Caco-2 (cell line): Measurements from ENCODE around the gene GLI3. TPM values are rescaled to one million over a fixed set of nuclear protein-coding genes. Genes with fewer than 3 reads are reported as not detected.

Experiments
- BruUV-seq: library from RNA; stranded (reverse); fragments of 400-500 nt; replicated peaks from 2 replicates; lab custom pipeline; 2021; lab: Mats Ljungman, UMichigan
- CTCF ChIA-PET: fragments of 300-600 bp; sonication (Branson Sonifier 250); formaldehyde crosslinking; loops from one replicate; lab custom pipeline; 2022; ENCODE audit warnings: antibody characterized with exemption; lab: Charles Lee
- POLR2A ChIA-PET: fragments of 300-600 bp; sonication (Branson Sonifier 250); formaldehyde crosslinking; loops from one replicate; lab custom pipeline; 2022; ENCODE audit warnings: antibody characterized with exemption; lab: Charles Lee
- DNase-seq, 2 experiments: peaks; one replicate each; pipeline versions ENCODE4 v3.0.0 to v3.0.0-alpha.2; 2020 to 2022
- H3K27me3 ChIP-seq: replicated peaks from 2 replicates; pipeline ENCODE4 v1.6.0; 2011; ENCODE audit warnings: low read length; ENCODE audit not compliant: control insufficient read depth, insufficient read depth
- H3K36me3 ChIP-seq: 2 replicates; pipeline ENCODE4 v1.5.1; 2011; ENCODE audit warnings: low read length; ENCODE audit not compliant: control insufficient read depth, insufficient read depth
- H3K4me1 ChIP-seq: fragments of 250-450 bp; sonication (Bioruptor Pico); 2 replicates; pipeline ENCODE4 v1.5.1; 2020; ENCODE audit warnings: mild to moderate bottlenecking
- H3K4me3 ChIP-seq: 2 replicates; pipeline ENCODE4 v1.5.1; 2011; ENCODE audit warnings: low read depth, mild to moderate bottlenecking, control low read depth, low read length
- H3K9me3 ChIP-seq: fragments of 250-450 bp; sonication (Bioruptor Pico); 2 replicates; pipeline ENCODE4 v1.5.1; 2020; ENCODE audit warnings: mild to moderate bottlenecking, moderate library complexity
- H3K27ac Mint-ChIP-seq: one replicate; pipeline ENCODE4 v1.8.0; 2022; ENCODE audit warnings: mixed read lengths; ENCODE audit not compliant: unreplicated experiment
- H3K27me3 Mint-ChIP-seq: one replicate; pipeline ENCODE4 v1.8.0; 2022; ENCODE audit warnings: mixed read lengths; ENCODE audit not compliant: insufficient read depth, unreplicated experiment
- H3K36me3 Mint-ChIP-seq: one replicate; pipeline ENCODE4 v1.8.0; 2022; ENCODE audit warnings: mild to moderate bottlenecking, mixed read lengths; ENCODE audit not compliant: insufficient read depth, unreplicated experiment
- H3K4me1 Mint-ChIP-seq: one replicate; pipeline ENCODE4 v1.8.0; 2022; ENCODE audit warnings: low read depth, mixed read lengths; ENCODE audit not compliant: unreplicated experiment
- H3K4me3 Mint-ChIP-seq: one replicate; pipeline ENCODE4 v1.8.0; 2022; ENCODE audit warnings: mild to moderate bottlenecking, moderate library complexity, mixed read lengths; ENCODE audit not compliant: unreplicated experiment
- H3K9me3 Mint-ChIP-seq: one replicate; pipeline ENCODE4 v1.8.0; 2022; ENCODE audit warnings: mixed read lengths; ENCODE audit not compliant: unreplicated experiment
- intact Hi-C: fragments of 100-400 bp; cut with micrococcal nuclease; formaldehyde crosslinking; loops from one replicate; pipeline ENCODE4 v1.10.0; 2022; ENCODE audit not compliant: unreplicated experiment
- total RNA-seq: library from RNA; stranded (reverse); gene quantifications from 2 replicates; pipeline ENCODE4 v1.2.3, GENCODE V29; 2022
- TF ChIP-seq, protein P1 (sequence below), 2 experiments: fragments of 200-600 bp in 1 of 2; IDR thresholded peaks; 1 replicate in 1 of 2; 2 replicates in 1 of 2; pipeline versions ENCODE4 v1.5.1 to v1.8.0; 2011 to 2022; ENCODE audit warnings: antibody characterized with exemption in 1 of 2, control low read depth in 1 of 2, inconsistent platforms in 1 of 2, low read depth in 1 of 2, low read length in 1 of 2, mild to moderate bottlenecking in 1 of 2, moderate library complexity in 1 of 2; ENCODE audit not compliant: insufficient read depth in 1 of 2, severe bottlenecking in 1 of 2, unreplicated experiment in 1 of 2

The GLI3 gene
- total RNA-seq, 1 experiment from 2014 or later = 1.00 TPM

DNA sequence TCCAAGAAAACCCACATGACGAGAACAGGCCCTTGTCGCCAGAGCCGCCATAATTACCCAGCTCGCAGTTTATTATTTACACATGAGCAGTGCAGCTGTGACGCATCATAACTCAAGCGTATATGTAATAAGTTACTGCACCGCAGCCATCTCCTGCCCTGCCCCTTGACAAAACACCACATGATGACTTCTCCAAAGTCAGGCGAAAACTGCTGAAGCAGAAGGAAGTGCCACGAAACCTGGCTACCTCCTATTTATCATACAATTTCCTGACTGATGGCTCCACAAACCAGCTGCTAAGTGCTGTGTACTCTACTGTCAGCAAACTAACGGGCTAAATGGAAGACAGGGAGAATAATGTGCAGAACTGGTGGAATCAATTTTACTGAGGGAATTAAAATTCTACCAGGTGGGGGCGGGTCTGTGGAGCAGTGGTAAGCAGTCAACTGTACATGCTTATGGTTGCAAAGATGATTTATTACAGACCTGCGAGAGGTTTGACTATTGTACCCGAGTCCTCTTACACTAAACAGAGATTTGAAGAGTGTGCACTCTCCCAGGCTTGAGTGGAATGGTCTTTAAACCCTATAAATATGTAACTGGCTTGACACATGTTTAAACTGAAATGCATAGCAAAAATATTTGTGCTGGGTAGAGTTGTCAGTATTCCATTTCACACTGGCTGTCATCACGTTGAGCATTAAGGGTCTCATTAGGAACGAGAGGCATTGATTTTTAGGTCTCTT, 156.0 kb downstream of the GLI3 start:
- CTCF ChIA-PET = no interaction called here
- H3K4me1 Mint-ChIP-seq = no peaks in the 10 kb centered on the region
- BruUV-seq = no TSS peak

DNA sequence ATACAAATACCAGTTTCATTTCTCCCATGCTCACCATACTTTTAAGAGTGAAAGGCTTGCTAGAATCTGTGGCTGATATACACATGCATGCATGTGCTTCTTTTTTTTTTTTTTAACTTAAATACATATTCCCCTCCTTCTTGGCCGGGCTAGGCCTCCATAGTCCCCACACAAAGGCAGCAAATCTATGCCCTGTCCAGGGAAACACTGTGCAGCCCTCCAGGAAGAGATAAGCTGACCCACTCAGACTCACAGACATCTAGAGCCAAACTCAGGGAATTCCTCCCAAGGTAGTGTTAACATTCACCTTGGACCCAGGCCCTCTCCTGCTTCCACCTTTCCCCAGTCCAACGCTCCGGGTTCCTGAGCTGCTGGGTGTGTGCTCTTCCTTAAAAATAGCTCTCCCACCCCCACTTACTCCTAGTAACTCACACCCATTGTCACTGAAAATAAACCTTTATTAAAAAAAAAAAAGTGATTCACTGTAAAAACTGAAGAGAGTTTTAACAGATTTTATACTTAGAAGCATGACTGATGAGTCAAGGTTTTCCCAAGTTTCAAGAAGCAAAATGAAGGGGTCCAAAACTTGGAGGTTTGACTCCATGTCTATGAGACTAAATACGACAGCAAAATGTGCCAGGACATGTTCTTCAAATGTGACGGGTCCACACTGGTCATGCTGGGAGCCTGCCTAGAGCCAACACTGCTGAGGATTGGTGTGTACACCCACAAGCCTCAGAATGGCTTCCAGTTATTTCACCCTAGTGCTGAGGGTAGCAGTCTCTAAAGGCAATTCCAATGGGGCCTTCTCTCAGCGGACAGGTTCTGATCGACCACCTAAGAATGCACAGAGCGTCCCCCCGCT, 159.5 kb downstream of the GLI3 start:
- Histone ChIP-seq H3K36me3 (no peaks in the 10 kb centered on the region), H3K4me3 (no peak overlapping the region), H3K27me3 (no peaks in the 10 kb centered on the region; the same call in 1 of the 2 replicates), H3K4me1 (no peaks in the 10 kb centered on the region), H3K9me3 (no peaks in the 10 kb centered on the region)
- H3K27ac Mint-ChIP-seq = no peak overlapping the region
- no peaks in the 10 kb centered on the region for H3K36me3 Mint-ChIP-seq
- TF ChIP-seq, protein P1, sequence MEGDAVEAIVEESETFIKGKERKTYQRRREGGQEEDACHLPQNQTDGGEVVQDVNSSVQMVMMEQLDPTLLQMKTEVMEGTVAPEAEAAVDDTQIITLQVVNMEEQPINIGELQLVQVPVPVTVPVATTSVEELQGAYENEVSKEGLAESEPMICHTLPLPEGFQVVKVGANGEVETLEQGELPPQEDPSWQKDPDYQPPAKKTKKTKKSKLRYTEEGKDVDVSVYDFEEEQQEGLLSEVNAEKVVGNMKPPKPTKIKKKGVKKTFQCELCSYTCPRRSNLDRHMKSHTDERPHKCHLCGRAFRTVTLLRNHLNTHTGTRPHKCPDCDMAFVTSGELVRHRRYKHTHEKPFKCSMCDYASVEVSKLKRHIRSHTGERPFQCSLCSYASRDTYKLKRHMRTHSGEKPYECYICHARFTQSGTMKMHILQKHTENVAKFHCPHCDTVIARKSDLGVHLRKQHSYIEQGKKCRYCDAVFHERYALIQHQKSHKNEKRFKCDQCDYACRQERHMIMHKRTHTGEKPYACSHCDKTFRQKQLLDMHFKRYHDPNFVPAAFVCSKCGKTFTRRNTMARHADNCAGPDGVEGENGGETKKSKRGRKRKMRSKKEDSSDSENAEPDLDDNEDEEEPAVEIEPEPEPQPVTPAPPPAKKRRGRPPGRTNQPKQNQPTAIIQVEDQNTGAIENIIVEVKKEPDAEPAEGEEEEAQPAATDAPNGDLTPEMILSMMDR (IDR thresholded peaks at IDR 0.05; ENCODE audit: insufficient read depth in 1 of 2, low read depth in 1 of 2, low read length in 1 of 2, severe bottlenecking in 1 of 2, unreplicated experiment in 1 of 2) = no peak
- no peak overlapping the region for H3K4me3 Mint-ChIP-seq
- DNase-seq = no peak
- H3K4me1 Mint-ChIP-seq = no peaks in the 10 kb centered on the region
- intact Hi-C loops = no loop called here
- no TSS peak for BruUV-seq
- H3K27me3 Mint-ChIP-seq = peaks cover 5% of the 10 kb centered on the region
- CTCF ChIA-PET = no interaction called here
- POLR2A ChIA-PET = no interaction called here
- H3K9me3 Mint-ChIP-seq = no peaks in the 10 kb centered on the region

More for the DNA sequence above, 156.0 kb downstream of the GLI3 start:
- Histone ChIP-seq H3K4me3 (no peak overlapping the region), H3K9me3 (no peaks in the 10 kb centered on the region), H3K36me3 (no peaks in the 10 kb centered on the region), H3K27me3 (no peaks in the 10 kb centered on the region), H3K4me1 (no peaks in the 10 kb centered on the region)
- Mint-ChIP-seq H3K9me3 (no peaks in the 10 kb centered on the region), H3K27me3 (peaks cover 7% of the 10 kb centered on the region), H3K36me3 (no peaks in the 10 kb centered on the region), H3K4me3 (no peak overlapping the region), H3K27ac (no peak overlapping the region)
- TF ChIP-seq, protein P1 (IDR thresholded peaks at IDR 0.05; ENCODE audit: insufficient read depth in 1 of 2, low read depth in 1 of 2, low read length in 1 of 2, severe bottlenecking in 1 of 2, unreplicated experiment in 1 of 2) = no peak
- POLR2A ChIA-PET = no interaction called here
- no peak for DNase-seq
- intact Hi-C loops = no loop called here

DNA sequence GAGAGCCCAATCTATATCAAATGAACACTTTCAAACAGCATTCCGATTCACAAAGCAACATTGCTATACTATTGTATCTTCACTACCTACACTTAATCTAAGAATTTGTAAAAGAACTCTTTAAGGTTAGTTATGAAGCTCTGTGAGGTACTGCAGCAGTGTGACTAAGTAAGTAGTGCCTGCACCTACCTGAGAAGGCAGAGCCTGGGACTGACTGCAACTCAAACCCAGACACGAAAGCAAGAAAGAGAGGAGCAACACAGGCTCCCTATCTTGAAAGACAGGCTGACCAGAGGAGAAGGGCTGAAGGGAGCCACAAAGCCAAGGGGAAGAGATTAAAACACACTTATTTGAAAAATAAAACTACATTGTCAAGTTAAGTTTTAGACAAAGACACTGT, 160.1 kb downstream of the GLI3 start:
- Mint-ChIP-seq H3K27ac (no peak overlapping the region), H3K4me1 (no peaks in the 10 kb centered on the region), H3K9me3 (no peaks in the 10 kb centered on the region), H3K36me3 (no peaks in the 10 kb centered on the region), H3K4me3 (no peak overlapping the region), H3K27me3 (peaks cover 5% of the 10 kb centered on the region)
- TF ChIP-seq, protein P1 (IDR thresholded peaks at IDR 0.05; ENCODE audit: insufficient read depth in 1 of 2, low read depth in 1 of 2, low read length in 1 of 2, severe bottlenecking in 1 of 2, unreplicated experiment in 1 of 2) = no peak
- Histone ChIP-seq H3K4me3 (no peak overlapping the region), H3K36me3 (no peaks in the 10 kb centered on the region), H3K27me3 (no peaks in the 10 kb centered on the region; the same call in 1 of the 2 replicates), H3K4me1 (no peaks in the 10 kb centered on the region), H3K9me3 (no peaks in the 10 kb centered on the region)
- BruUV-seq = no TSS peak
- CTCF ChIA-PET = no interaction called here
- intact Hi-C loops = no loop called here
- POLR2A ChIA-PET = no interaction called here
- no peak for DNase-seq
